Measurements from ENCODE around the gene BOLA2B.

DNA sequence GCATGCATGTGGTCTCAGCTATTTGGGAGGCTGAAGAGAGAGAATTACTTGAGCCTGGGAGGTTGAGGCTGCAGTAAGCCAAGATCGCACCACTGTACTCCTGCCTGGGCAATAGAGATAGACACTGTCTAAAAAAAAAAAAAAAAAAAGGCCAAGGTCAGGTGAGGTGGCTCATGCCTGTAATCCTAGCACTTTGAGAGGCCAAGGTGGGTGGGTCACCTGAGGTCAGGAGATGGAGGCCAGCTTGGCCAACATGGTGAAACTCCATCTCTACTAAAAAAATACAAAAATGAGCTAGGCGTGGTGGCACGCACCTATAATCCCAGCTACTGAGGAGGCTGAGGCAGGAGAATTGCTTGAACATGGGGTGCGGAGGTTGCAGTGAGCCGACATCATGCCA is 38.3 kb downstream of the BOLA2B start:
- TF ChIP-seq, protein P1, sequence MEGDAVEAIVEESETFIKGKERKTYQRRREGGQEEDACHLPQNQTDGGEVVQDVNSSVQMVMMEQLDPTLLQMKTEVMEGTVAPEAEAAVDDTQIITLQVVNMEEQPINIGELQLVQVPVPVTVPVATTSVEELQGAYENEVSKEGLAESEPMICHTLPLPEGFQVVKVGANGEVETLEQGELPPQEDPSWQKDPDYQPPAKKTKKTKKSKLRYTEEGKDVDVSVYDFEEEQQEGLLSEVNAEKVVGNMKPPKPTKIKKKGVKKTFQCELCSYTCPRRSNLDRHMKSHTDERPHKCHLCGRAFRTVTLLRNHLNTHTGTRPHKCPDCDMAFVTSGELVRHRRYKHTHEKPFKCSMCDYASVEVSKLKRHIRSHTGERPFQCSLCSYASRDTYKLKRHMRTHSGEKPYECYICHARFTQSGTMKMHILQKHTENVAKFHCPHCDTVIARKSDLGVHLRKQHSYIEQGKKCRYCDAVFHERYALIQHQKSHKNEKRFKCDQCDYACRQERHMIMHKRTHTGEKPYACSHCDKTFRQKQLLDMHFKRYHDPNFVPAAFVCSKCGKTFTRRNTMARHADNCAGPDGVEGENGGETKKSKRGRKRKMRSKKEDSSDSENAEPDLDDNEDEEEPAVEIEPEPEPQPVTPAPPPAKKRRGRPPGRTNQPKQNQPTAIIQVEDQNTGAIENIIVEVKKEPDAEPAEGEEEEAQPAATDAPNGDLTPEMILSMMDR (conservative IDR thresholded peaks at IDR 0.05; ENCODE audit: low read depth in 2 of 2): no peak
- TF ChIP-seq JUNB (IDR thresholded peaks at IDR 0.05; ENCODE audit: unreplicated experiment) (no peak), EZH2phosphoT487 (IDR thresholded peaks at IDR 0.05; ENCODE audit: unreplicated experiment) (no peak), CREB1 (CRISPR knock-in tag; IDR thresholded peaks at IDR 0.05; ENCODE audit: low read depth) (no peak), EZH2 (IDR thresholded peaks at IDR 0.05; ENCODE audit: low read depth, unreplicated experiment) (no peak)

Data from GM23338 (cell line).